Adrenal gland (tissue), 5 donors: ENCODE measurements around the gene SCFD2.

Experiments
- POLR2A ChIP-seq, 2 donors: fragments of 450-650 bp; IDR thresholded peaks; one replicate each; pipeline ENCODE4 v1.6.1; 2017; ENCODE audit warnings: antibody characterized with exemption in 2 of 2, mild to moderate bottlenecking in 2 of 2, moderate library complexity in 1 of 2
- TF ChIP-seq, protein P1 (sequence below), 6 experiments: fragments of 450-650 bp in 4 of 6; fragments of 200-600 bp in 2 of 6; sonication (generic) in 1 of 6; IDR thresholded peaks; 1 replicate in 5 of 6; 2 replicates in 1 of 6; pipeline versions ENCODE4 v1.5.1 to v1.8.0; 2016 to 2021; ENCODE audit warnings: antibody characterized with exemption in 6 of 6, mild to moderate bottlenecking in 2 of 6, moderate library complexity in 1 of 6
- donor health status: DM: no; HTN: no; CAD: no.

DNA sequence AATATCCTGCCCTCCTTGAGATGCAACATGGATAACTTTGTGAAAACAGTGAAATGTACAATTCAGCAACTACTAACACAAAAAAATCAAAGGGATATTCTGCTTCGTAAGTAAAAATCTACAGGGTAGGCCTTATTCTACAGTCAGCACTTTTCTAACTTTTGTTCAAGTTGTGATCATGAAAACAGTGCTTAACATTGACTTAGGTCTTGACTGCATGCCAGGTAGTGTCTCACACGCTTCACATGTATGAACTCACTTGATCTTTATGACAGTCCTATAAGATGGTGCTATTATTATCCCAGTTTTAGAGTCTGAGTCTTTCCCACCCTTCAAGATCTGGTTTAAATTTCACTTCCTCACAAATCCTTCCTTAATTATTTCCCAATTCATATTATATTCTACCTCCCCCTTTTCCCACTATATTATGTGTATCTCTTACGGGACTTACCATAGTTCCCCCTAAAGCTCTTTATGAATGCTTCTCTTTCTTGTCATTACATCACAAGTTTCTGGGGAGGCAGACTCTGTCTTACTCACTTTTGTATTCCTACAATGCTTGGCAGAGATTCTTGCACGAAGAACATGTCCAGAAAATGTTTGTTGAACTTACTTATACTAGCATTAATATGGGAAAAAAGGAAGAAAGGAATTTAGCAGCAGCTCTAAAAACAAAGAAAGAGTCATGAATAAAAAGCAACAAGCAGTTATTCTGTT lies 179.8 kb downstream of the SCFD2 start:
- TF ChIP-seq, protein P1, sequence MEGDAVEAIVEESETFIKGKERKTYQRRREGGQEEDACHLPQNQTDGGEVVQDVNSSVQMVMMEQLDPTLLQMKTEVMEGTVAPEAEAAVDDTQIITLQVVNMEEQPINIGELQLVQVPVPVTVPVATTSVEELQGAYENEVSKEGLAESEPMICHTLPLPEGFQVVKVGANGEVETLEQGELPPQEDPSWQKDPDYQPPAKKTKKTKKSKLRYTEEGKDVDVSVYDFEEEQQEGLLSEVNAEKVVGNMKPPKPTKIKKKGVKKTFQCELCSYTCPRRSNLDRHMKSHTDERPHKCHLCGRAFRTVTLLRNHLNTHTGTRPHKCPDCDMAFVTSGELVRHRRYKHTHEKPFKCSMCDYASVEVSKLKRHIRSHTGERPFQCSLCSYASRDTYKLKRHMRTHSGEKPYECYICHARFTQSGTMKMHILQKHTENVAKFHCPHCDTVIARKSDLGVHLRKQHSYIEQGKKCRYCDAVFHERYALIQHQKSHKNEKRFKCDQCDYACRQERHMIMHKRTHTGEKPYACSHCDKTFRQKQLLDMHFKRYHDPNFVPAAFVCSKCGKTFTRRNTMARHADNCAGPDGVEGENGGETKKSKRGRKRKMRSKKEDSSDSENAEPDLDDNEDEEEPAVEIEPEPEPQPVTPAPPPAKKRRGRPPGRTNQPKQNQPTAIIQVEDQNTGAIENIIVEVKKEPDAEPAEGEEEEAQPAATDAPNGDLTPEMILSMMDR (IDR thresholded peaks at IDR 0.05) = no peak
- no peak for TF ChIP-seq POLR2A (IDR thresholded peaks at IDR 0.05)
